Upper lobe of right lung (tissue), 1 donor: Measurements from ENCODE around the gene TMEM94. TPM values are rescaled to one million over a fixed set of nuclear protein-coding genes. Genes with fewer than 3 reads are reported as not detected.
"Not testable (repeated sequence)": the region's sequence is repeated elsewhere in the genome, so short reads cannot be mapped to it uniquely, and the experiment has no call there.

Experiments
- ATAC-seq: fragments of 200-7000 bp; cut with Tn5 transposase; one replicate; pipeline ENCODE4 v1.9.1; 2020; ENCODE audit warnings: mild to moderate bottlenecking, moderate library complexity
- DNase-seq: peaks from one replicate; pipeline ENCODE4 v3.0.0-alpha.2; 2020
- H3K27ac ChIP-seq: fragments of 200-600 bp; one replicate; pipeline ENCODE4 v1.8.0; 2022
- H3K27me3 ChIP-seq: fragments of 200-600 bp; one replicate; pipeline ENCODE4 v1.8.0; 2022; ENCODE audit warnings: mild to moderate bottlenecking
- H3K36me3 ChIP-seq: fragments of 200-600 bp; one replicate; pipeline ENCODE4 v1.8.0; 2022
- H3K4me1 ChIP-seq: fragments of 200-600 bp; one replicate; pipeline ENCODE4 v1.8.0; 2022
- H3K4me3 ChIP-seq: fragments of 200-600 bp; one replicate; pipeline ENCODE4 v1.8.0; 2022; ENCODE audit warnings: mild to moderate bottlenecking
- H3K9me3 ChIP-seq: fragments of 200-600 bp; one replicate; pipeline ENCODE4 v1.8.0; 2022
- CTCF ChIP-seq: fragments of 200-600 bp; IDR thresholded peaks from one replicate; pipeline ENCODE4 v1.8.0; 2022; ENCODE audit warnings: antibody characterized with exemption
- intact Hi-C: fragments of 100-400 bp; cut with DNase I; formaldehyde crosslinking; loops from one replicate; pipeline ENCODE4 v1.11.0; 2022
- total RNA-seq: library from RNA; stranded (reverse); fragmentation: NEBNext Ultra II Directional; extraction: Animal tissue kit (Norgen Biotek cat#: 25700); gene quantifications from one replicate; pipeline ENCODE4 v1.2.1, GENCODE V29; 2021
- donor health status: DM: no; HTN: yes; CAD: no; lungs with severe emphysema.

The TMEM94 gene
- total RNA-seq, 1 donor from 2014 or later: 79.1 TPM

GRCh38 chr17:75517297-75517865 is 60.9 kb downstream of the TMEM94 start:
- DNase-seq (peak; percentile 65), ATAC-seq (no peak)
- Histone ChIP-seq H3K4me1 (peaks cover 18% of the 10 kb centered on the region), H3K36me3 (peaks cover 15% of the 10 kb centered on the region), H3K27me3 (no peaks in the 10 kb centered on the region), H3K4me3 (peak overlapping the region; percentile 87), H3K9me3 (no peaks in the 10 kb centered on the region), H3K27ac (peak overlapping the region; percentile 8)
- peak; percentile 12 for TF ChIP-seq CTCF
- intact Hi-C loops: loop anchor here (10.0 kb wide), 1 partner anchor 93 kb away; no protein-coding TSS in a partner anchor

DNA sequence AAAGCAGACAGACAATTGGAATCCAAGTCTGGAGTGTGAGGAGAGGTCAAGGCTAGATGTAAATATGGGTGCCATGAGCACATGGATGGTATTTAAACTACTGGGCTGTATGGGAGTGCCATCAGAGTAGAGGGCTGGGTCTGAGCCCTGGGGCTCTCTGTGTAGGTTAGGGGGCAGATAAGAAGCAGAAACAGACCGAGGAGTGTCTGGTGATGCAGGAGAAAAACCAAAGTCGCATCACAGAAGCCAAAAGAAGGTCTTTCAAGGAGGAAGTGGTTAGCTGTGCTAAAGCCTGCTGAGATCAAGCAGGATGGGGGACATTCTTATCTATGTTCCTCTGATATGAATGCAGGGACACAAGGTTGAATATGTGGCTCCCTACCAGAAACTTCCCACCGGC is 61.8 kb downstream of the TMEM94 start:
- no peak for ATAC-seq
- Histone ChIP-seq H3K4me3 (peak overlapping the region; percentile 2), H3K36me3 (peaks cover 17% of the 10 kb centered on the region), H3K27me3 (no peaks in the 10 kb centered on the region), H3K4me1 (peaks cover 17% of the 10 kb centered on the region), H3K9me3 (no peaks in the 10 kb centered on the region), H3K27ac (peak overlapping the region; percentile 8)
- intact Hi-C loops: loop anchor here (10.0 kb wide), 1 partner anchor 93 kb away; no protein-coding TSS in a partner anchor
- no peak for TF ChIP-seq CTCF
- DNase-seq: no peak

DNA sequence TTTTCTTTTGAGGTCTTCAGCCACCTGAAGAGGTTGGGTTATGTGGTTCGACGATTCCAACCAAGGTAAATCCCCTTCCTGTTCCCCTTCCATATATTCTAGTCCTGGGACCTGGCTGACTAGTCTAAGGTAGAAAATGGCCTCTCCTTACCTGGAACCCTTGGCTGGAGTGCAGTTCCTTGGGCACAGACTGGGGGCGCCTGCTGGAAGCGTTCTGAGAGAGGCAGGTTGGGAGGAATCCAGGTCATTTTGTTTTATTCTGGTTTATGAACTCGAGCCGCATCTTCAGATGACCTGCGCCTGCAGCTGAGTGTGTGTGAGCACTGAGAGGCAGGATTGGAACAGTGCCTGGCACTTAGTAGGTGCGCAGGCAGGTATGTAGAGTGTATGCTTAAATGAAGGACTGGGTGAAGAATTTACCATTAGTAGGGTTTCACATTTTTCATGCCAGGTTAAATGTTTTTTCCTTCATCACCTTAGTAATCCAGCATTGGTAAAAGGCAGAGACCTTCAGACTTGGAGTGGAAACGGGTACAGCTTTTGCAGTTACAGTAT is 62.6 kb downstream of the TMEM94 start:
- intact Hi-C loops: loop anchor here (10.0 kb wide), 1 partner anchor 94 kb away; no protein-coding TSS in a partner anchor
- no peak for TF ChIP-seq CTCF
- no peak for ATAC-seq
- H3K27me3 ChIP-seq: no peaks in the 10 kb centered on the region
- H3K9me3 ChIP-seq: no peaks in the 10 kb centered on the region
- peaks cover 17% of the 10 kb centered on the region for H3K36me3 ChIP-seq
- no peak for DNase-seq
- H3K4me3 ChIP-seq: no peak overlapping the region
- H3K27ac ChIP-seq: no peak overlapping the region
- peaks cover 13% of the 10 kb centered on the region for H3K4me1 ChIP-seq

DNA sequence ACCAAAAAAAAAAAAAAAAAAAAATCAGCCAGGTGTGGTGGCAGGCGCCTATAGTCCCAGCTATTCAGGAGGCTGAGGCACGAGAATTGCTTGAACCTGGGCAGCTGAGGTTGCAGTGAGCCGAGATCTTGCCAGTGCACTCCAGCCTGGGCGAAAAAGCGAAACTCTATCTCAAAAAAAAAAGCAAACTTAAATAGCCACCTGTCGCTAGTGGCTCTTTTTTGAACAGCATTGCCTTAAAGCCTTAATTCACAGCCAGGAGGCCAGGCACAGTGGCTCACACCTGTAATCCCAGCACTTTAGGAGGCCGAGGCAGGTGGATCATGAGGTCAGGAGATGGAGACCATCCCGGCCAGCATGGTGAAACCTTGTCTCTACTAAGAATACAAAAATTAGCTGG is 64.0 kb downstream of the TMEM94 start:
- intact Hi-C loops: loop anchor here (10.0 kb wide), 1 partner anchor 64 kb away; the partner anchor contains the start of gene MYO15B
- H3K27me3 ChIP-seq, H3K9me3 ChIP-seq, ATAC-seq, H3K27ac ChIP-seq, H3K4me1 ChIP-seq, H3K4me3 ChIP-seq, DNase-seq: not testable (repeated sequence)
- peaks cover 17% of the 10 kb centered on the region for H3K36me3 ChIP-seq

DNA sequence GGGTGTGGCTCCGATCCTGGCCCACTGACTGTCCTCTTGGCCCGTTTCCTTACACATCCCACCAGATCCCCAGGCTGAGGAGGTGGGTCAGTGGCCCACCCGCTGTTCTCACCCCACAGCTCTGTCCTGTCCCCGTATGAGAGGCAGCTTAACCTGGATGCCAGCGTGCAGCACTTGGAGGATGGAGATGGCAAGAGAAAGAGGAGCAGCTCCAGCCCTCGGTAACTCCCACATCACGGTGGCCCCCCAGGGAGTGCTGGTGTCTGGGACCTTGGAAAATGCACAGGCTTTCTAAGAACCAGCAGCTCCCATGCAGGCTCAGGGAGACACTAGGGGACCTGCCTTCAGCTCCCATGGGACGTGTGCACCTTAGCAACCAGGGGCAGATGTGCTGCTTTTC is 64.9 kb downstream of the TMEM94 start:
- Histone ChIP-seq H3K27me3 (no peaks in the 10 kb centered on the region), H3K36me3 (peaks cover 17% of the 10 kb centered on the region), H3K4me1 (peaks cover 12% of the 10 kb centered on the region), H3K4me3 (no peak overlapping the region), H3K9me3 (no peaks in the 10 kb centered on the region), H3K27ac (no peak overlapping the region)
- no peak for TF ChIP-seq CTCF
- intact Hi-C loops: loop anchor here (10.0 kb wide), 1 partner anchor 64 kb away; the partner anchor contains the start of gene MYO15B
- DNase-seq (peak; percentile 57), ATAC-seq (no peak)

- H3K27me3 ChIP-seq: no peaks in the 10 kb centered on the region
- intact Hi-C loops: loop anchor here (10.0 kb wide), 1 partner anchor 63 kb away; the partner anchor contains the start of gene MYO15B
- H3K4me1 ChIP-seq: peaks cover 17% of the 10 kb centered on the region
- H3K27ac ChIP-seq: no peak overlapping the region
- H3K9me3 ChIP-seq: no peaks in the 10 kb centered on the region
- no peak for ATAC-seq
- no peak overlapping the region for H3K4me3 ChIP-seq
- TF ChIP-seq CTCF: no peak
- DNase-seq: peak; percentile 61
- H3K36me3 ChIP-seq: peaks cover 17% of the 10 kb centered on the region
Observed at GRCh38 chr17:75521951-75522727, 65.7 kb downstream of the TMEM94 start.
